SK-N-SH treated with all-trans-retinoic acid at 6 μM for 48 hours (cell line): ENCODE data around the gene BRPF3.

Experiments used
- ATAC-seq: fragments of 200-7000 bp; cut with Tn5 transposase; 3 replicates; pipeline ENCODE4 v1.9.1; 2020; ENCODE audit warnings: mild to moderate bottlenecking, moderate library complexity
- ARNTL ChIP-seq: fragments of 450-650 bp; formaldehyde crosslinking; IDR thresholded peaks from 2 replicates; pipeline ENCODE4 v1.5.0; 2020; ENCODE audit warnings: low read depth, mild to moderate bottlenecking, moderate library complexity, borderline replicate concordance
- BACH2 ChIP-seq: fragments of 250-450 bp; sonication (Bioruptor Pico); IDR thresholded peaks from 2 replicates; pipeline ENCODE4 v1.9.0; 2021; ENCODE audit warnings: mild to moderate bottlenecking, borderline replicate concordance
- CREB5 ChIP-seq: fragments of 250-450 bp; sonication (Bioruptor Pico); IDR thresholded peaks from 2 replicates; pipeline ENCODE4 v1.5.1; 2020; ENCODE audit warnings: low read depth, mild to moderate bottlenecking, moderate library complexity
- CSDC2 ChIP-seq: fragments of 250-450 bp; sonication (Bioruptor Pico); IDR thresholded peaks from 2 replicates; pipeline ENCODE4 v1.5.0; 2020; ENCODE audit warnings: mild to moderate bottlenecking, moderate library complexity
- CSRNP3 ChIP-seq: fragments of 250-450 bp; sonication (Bioruptor Pico); IDR thresholded peaks from 2 replicates; pipeline ENCODE4 v1.5.1; 2021; ENCODE audit warnings: mild to moderate bottlenecking, moderate library complexity
- ESRRG ChIP-seq: fragments of 250-450 bp; sonication (Bioruptor Pico); IDR thresholded peaks from 2 replicates; pipeline ENCODE4 v1.6.1; 2021; ENCODE audit warnings: mild to moderate bottlenecking
- ISL1 ChIP-seq: fragments of 250-450 bp; sonication (Bioruptor Pico); IDR thresholded peaks from 2 replicates; pipeline ENCODE4 v2.1.2; 2022; ENCODE audit warnings: mild to moderate bottlenecking, moderate library complexity
- OSR1 ChIP-seq: fragments of 250-450 bp; sonication (Bioruptor Pico); IDR thresholded peaks from 2 replicates; pipeline ENCODE4 v1.8.0; 2022; ENCODE audit warnings: moderate library complexity, mild to moderate bottlenecking, inconsistent platforms
- PATZ1 ChIP-seq: fragments of 250-450 bp; sonication (Bioruptor Pico); IDR thresholded peaks from 2 replicates; pipeline ENCODE4 v1.8.0; 2020; ENCODE audit warnings: mild to moderate bottlenecking, moderate library complexity, borderline replicate concordance
- POU6F1 ChIP-seq: fragments of 250-450 bp; sonication (Bioruptor Pico); IDR thresholded peaks from 2 replicates; pipeline ENCODE4 v1.8.0; 2021; ENCODE audit warnings: low read depth, mild to moderate bottlenecking, moderate library complexity, borderline replicate concordance
- PPARA ChIP-seq: fragments of 250-450 bp; sonication (Bioruptor Pico); IDR thresholded peaks from 2 replicates; pipeline ENCODE4 v1.5.0; 2020; ENCODE audit warnings: mild to moderate bottlenecking, borderline replicate concordance
- RARB ChIP-seq: fragments of 250-450 bp; sonication (Bioruptor Pico); IDR thresholded peaks from 2 replicates; pipeline ENCODE4 v1.8.0; 2021; ENCODE audit warnings: mild to moderate bottlenecking, moderate library complexity
- SNAI2 ChIP-seq: fragments of 250-450 bp; sonication (Bioruptor Pico); IDR thresholded peaks from 2 replicates; pipeline ENCODE4 v1.5.0; 2020; ENCODE audit warnings: mild to moderate bottlenecking, moderate library complexity
- TCF4 ChIP-seq: fragments of 250-450 bp; sonication (Bioruptor Pico); IDR thresholded peaks from 2 replicates; pipeline ENCODE4 v1.8.0; 2021; ENCODE audit warnings: mild to moderate bottlenecking, moderate library complexity, borderline replicate concordance
- TOX ChIP-seq: fragments of 250-450 bp; sonication (Bioruptor Pico); IDR thresholded peaks from 2 replicates; pipeline ENCODE4 v1.8.0; 2021; ENCODE audit warnings: mild to moderate bottlenecking, moderate library complexity, borderline replicate concordance
- TSHZ2 ChIP-seq: fragments of 250-450 bp; sonication (Bioruptor Pico); IDR thresholded peaks from 2 replicates; pipeline ENCODE4 v1.5.0; 2020; ENCODE audit warnings: mild to moderate bottlenecking, moderate library complexity
- ZC3H10 ChIP-seq: fragments of 250-450 bp; sonication (Bioruptor Pico); IDR thresholded peaks from 2 replicates; pipeline ENCODE4 v1.5.1; 2021; ENCODE audit warnings: mild to moderate bottlenecking, moderate library complexity
- ZFP3 ChIP-seq: fragments of 250-450 bp; sonication (Bioruptor Pico); IDR thresholded peaks from 2 replicates; pipeline ENCODE4 v1.5.0; 2020; ENCODE audit warnings: mild to moderate bottlenecking, moderate library complexity
- ZFP30 ChIP-seq: fragments of 450-650 bp; formaldehyde crosslinking; IDR thresholded peaks from 2 replicates; pipeline ENCODE4 v1.5.0; 2022; ENCODE audit warnings: mild to moderate bottlenecking, moderate library complexity
- ZNF565 ChIP-seq: fragments of 450-650 bp; formaldehyde crosslinking; conservative IDR thresholded peaks from 2 replicates; pipeline ENCODE4 v1.5.0; 2020; ENCODE audit warnings: low read depth, mild to moderate bottlenecking, moderate library complexity
- ZNF70 ChIP-seq: fragments of 450-650 bp; formaldehyde crosslinking; IDR thresholded peaks from 2 replicates; pipeline ENCODE4 v1.5.0; 2020; ENCODE audit warnings: mild to moderate bottlenecking, moderate library complexity
- ZNF8 ChIP-seq: fragments of 450-650 bp; formaldehyde crosslinking; IDR thresholded peaks from 2 replicates; pipeline ENCODE4 v1.5.0; 2020; ENCODE audit warnings: mild to moderate bottlenecking, moderate library complexity

The BRPF3 gene

GRCh38 chr6:36227379-36228228 is 31.1 kb downstream of the BRPF3 start:
- TF ChIP-seq RARB (CRISPR knock-in tag), result no peak
- no peak for TF ChIP-seq PPARA (CRISPR knock-in tag)
- no peak for TF ChIP-seq ZC3H10
- TF ChIP-seq TCF4 (CRISPR knock-in tag), result no peak
- TF ChIP-seq BACH2 (CRISPR knock-in tag), result no peak
- TF ChIP-seq ARNTL (CRISPR knock-in tag), result no peak
- no peak for TF ChIP-seq ZNF8 (CRISPR knock-in tag)
- no peak for TF ChIP-seq TOX (CRISPR knock-in tag)
- no peak for TF ChIP-seq ZFP30
- no peak for TF ChIP-seq ZFP3 (CRISPR knock-in tag)
- no peak for TF ChIP-seq PATZ1 (CRISPR knock-in tag)
- no peak for TF ChIP-seq CSRNP3 (CRISPR knock-in tag)
- no peak for TF ChIP-seq ISL1 (CRISPR knock-in tag)
- no peak for TF ChIP-seq POU6F1 (CRISPR knock-in tag)
- TF ChIP-seq CSDC2 (CRISPR knock-in tag), result no peak
- TF ChIP-seq ZNF565 (CRISPR knock-in tag), result no peak
- TF ChIP-seq ZNF70, result no peak
- TF ChIP-seq CREB5 (CRISPR knock-in tag), result no peak
- no peak for TF ChIP-seq OSR1 (CRISPR knock-in tag)
- TF ChIP-seq TSHZ2 (CRISPR knock-in tag), result no peak
- TF ChIP-seq, all 23 proteins: peak for 0
- ATAC-seq, result no peak

GRCh38 chr6:36229223-36229622 is 32.7 kb downstream of the BRPF3 start:
- TF ChIP-seq PPARA (CRISPR knock-in tag) (no peak), PATZ1 (CRISPR knock-in tag) (no peak), ZFP30 (no peak), CSRNP3 (CRISPR knock-in tag) (no peak), ZFP3 (CRISPR knock-in tag) (no peak), SNAI2 (CRISPR knock-in tag) (no peak), POU6F1 (CRISPR knock-in tag) (no peak), OSR1 (CRISPR knock-in tag) (no peak), ESRRG (no peak), CREB5 (CRISPR knock-in tag) (no peak), ZNF565 (CRISPR knock-in tag) (no peak), ISL1 (CRISPR knock-in tag) (no peak), RARB (CRISPR knock-in tag) (no peak)
- no peak for ATAC-seq
